Thyroid gland (tissue), 4 donors: Measurements from ENCODE around the gene GSTT2B. TPM values are rescaled to one million over a fixed set of nuclear protein-coding genes. Genes with fewer than 3 reads are reported as not detected.
"Not testable (repeated sequence)": the region's sequence is repeated elsewhere in the genome, so short reads cannot be mapped to it uniquely, and the experiment has no call there.

Source experiments
- DNase-seq, 2 donors: peaks; one replicate each; pipeline ENCODE4 v3.0.0-alpha.2; 2019
- H3K27ac ChIP-seq, 3 donors: fragments of 200-600 bp; sonication (generic); 1 replicate in 2 of 3; 2 replicates in 1 of 3; pipeline ENCODE4 v1.5.1; 2016 to 2019; ENCODE audit warnings: mild to moderate bottlenecking in 1 of 3, moderate library complexity in 1 of 3
- H3K27me3 ChIP-seq: fragments of 200-600 bp; sonication (generic); one replicate; pipeline ENCODE4 v1.5.1; 2019
- H3K36me3 ChIP-seq, 2 donors: fragments of 200-600 bp; sonication (generic); one replicate each; pipeline ENCODE4 v1.5.1; 2016 to 2019
- H3K4me1 ChIP-seq, 2 donors: fragments of 200-600 bp; sonication (generic); one replicate each; pipeline ENCODE4 v1.5.1; 2017 to 2019
- H3K4me3 ChIP-seq, 3 donors: fragments of 200-600 bp; sonication (generic); replicated peaks in 1 of 3; 1 replicate in 2 of 3; 2 replicates in 1 of 3; pipeline ENCODE4 v1.5.1; 2016; ENCODE audit warnings: mild to moderate bottlenecking in 1 of 3
- H3K9me3 ChIP-seq: fragments of 200-600 bp; sonication (generic); one replicate; pipeline ENCODE4 v1.5.1; 2017
- CTCF ChIP-seq, 6 experiments: fragments of 200-600 bp in 3 of 6; fragments of 450-650 bp in 3 of 6; sonication (generic) in 3 of 6; IDR thresholded peaks; one replicate each; pipeline ENCODE4 v1.5.1; 2016 to 2019; ENCODE audit warnings: antibody characterized with exemption in 6 of 6, mild to moderate bottlenecking in 2 of 6, inconsistent platforms in 1 of 6, moderate library complexity in 1 of 6
- POLR2A ChIP-seq, 2 donors: fragments of 450-650 bp; IDR thresholded peaks; one replicate each; pipeline ENCODE4 v1.6.1; 2017; ENCODE audit warnings: antibody characterized with exemption in 2 of 2, mild to moderate bottlenecking in 2 of 2, moderate library complexity in 1 of 2
- WGBS, 2 donors: methylation state at CpG; one replicate each; pipeline ENCODE4 v1.1.5; 2017; 5-methylcytosine and 5-hydroxymethylcytosine counted together
- intact Hi-C: fragments of 100-400 bp; cut with DNase I; formaldehyde crosslinking; loops from one replicate; pipeline ENCODE4 v1.15.1; 2023
- total RNA-seq, 4 donors: library from RNA; depleted of rRNA; stranded (reverse); fragments of >200 nt; gene quantifications; one replicate each; pipeline ENCODE4 v1.2.3, GENCODE V29; 2016

Gene GSTT2B
- total RNA-seq, 4 donors from 2014 or later: 0.93 to 13.8 (median 6.2) TPM

- not testable (repeated sequence) for H3K4me3 ChIP-seq, H3K27me3 ChIP-seq, H3K9me3 ChIP-seq, H3K27ac ChIP-seq, H3K4me1 ChIP-seq
- peaks cover 8 to 16% of the 10 kb centered on the region in 2 donors for H3K36me3 ChIP-seq
- DNase-seq: peak in 1 of 2 donors; percentile 38
- WGBS, 2 donors: no CpG with 5 or more reads among the region's 27 CpGs
- intact Hi-C loops: loop anchor here (5.0 kb wide), 1 partner anchor 48 kb away; no protein-coding TSS in a partner anchor
Measured at GRCh38 chr22:23974836-23975352, 13.9 kb upstream of the GSTT2B start.

- not testable (repeated sequence) for DNase-seq, H3K4me3 ChIP-seq, H3K9me3 ChIP-seq, H3K27ac ChIP-seq, H3K27me3 ChIP-seq, H3K4me1 ChIP-seq
- intact Hi-C loops: loop anchor here (5.0 kb wide), 1 partner anchor 47 kb away; no protein-coding TSS in a partner anchor
- H3K36me3 ChIP-seq: peaks cover 8 to 16% of the 10 kb centered on the region in 2 donors
- no CpG with 5 or more reads among the region's 29 CpGs for WGBS, 2 donors
Measured at GRCh38 chr22:23974345-23974744, 13.3 kb upstream of the GSTT2B start, which contains the start of gene DDT. DDT (minus strand) TSS chr22:23974441; CDS start chr22:23974414, 27 bp downstream.

GRCh38 chr22:23971927-23972326 is 10.9 kb upstream of the GSTT2B start:
- not testable (repeated sequence) for H3K27ac ChIP-seq, H3K27me3 ChIP-seq, H3K4me1 ChIP-seq, DNase-seq, H3K9me3 ChIP-seq, H3K4me3 ChIP-seq
- peaks cover 8 to 16% of the 10 kb centered on the region in 2 donors for H3K36me3 ChIP-seq
- intact Hi-C loops: loop anchor here (5.0 kb wide), 1 partner anchor 45 kb away; no protein-coding TSS in a partner anchor
- 94 to 97% methylated on average over 3 of the region's 3 CpGs for WGBS, 2 donors

- Histone ChIP-seq H3K4me3 (no peak overlapping the region), H3K27ac (no peak overlapping the region), H3K36me3 (peaks cover 8 to 16% of the 10 kb centered on the region in 2 donors), H3K4me1 (no peaks in the 10 kb centered on the region), H3K27me3 (no peaks in the 10 kb centered on the region), H3K9me3 (no peaks in the 10 kb centered on the region)
- WGBS, 2 donors: 77 to 88% methylated on average over 6 of the region's 6 CpGs
- intact Hi-C loops: loop anchor here (5.0 kb wide), 1 partner anchor 44 kb away; no protein-coding TSS in a partner anchor
- TF ChIP-seq POLR2A (IDR thresholded peaks at IDR 0.05) (no peak), CTCF (IDR thresholded peaks at IDR 0.05) (no peak)
- DNase-seq: no peak
Measured at GRCh38 chr22:23970816-23971486, 10.0 kb upstream of the GSTT2B start.

- 87 to 88% methylated on average over 5 of the region's 5 CpGs for WGBS, 2 donors
- H3K4me3 ChIP-seq: no peak overlapping the region
- no peak for TF ChIP-seq CTCF (IDR thresholded peaks at IDR 0.05)
- no peak for DNase-seq
- no peaks in the 10 kb centered on the region for H3K9me3 ChIP-seq
- intact Hi-C loops: loop anchor here (5.0 kb wide), 1 partner anchor 43 kb away; no protein-coding TSS in a partner anchor
- H3K27me3 ChIP-seq: no peaks in the 10 kb centered on the region
- no peak overlapping the region for H3K27ac ChIP-seq
- no peaks in the 10 kb centered on the region for H3K4me1 ChIP-seq
- H3K36me3 ChIP-seq: peaks cover 8 to 16% of the 10 kb centered on the region in 2 donors
Measured at GRCh38 chr22:23970201-23970641, 9.2 kb upstream of the GSTT2B start.

GRCh38 chr22:23969071-23969470 is 8.1 kb upstream of the GSTT2B start:
- WGBS, 2 donors: 93 to 95% methylated on average over 2 to 3 of the region's 3 CpGs
- H3K27ac ChIP-seq: no peak overlapping the region
- TF ChIP-seq CTCF (IDR thresholded peaks at IDR 0.05) (no peak), POLR2A (IDR thresholded peaks at IDR 0.05) (no peak)
- H3K9me3 ChIP-seq: no peaks in the 10 kb centered on the region
- intact Hi-C loops: no loop called here
- H3K4me3 ChIP-seq: no peak overlapping the region
- no peaks in the 10 kb centered on the region for H3K4me1 ChIP-seq
- H3K27me3 ChIP-seq: no peaks in the 10 kb centered on the region
- DNase-seq: no peak
- peaks cover 8 to 16% of the 10 kb centered on the region in 2 donors for H3K36me3 ChIP-seq

GRCh38 chr22:23966568-23966967 is 5.6 kb upstream of the GSTT2B start, which contains the start of gene DDTL:
DDTL (plus strand) TSS chr22:23966888; CDS start chr22:23966915, 27 bp downstream.
- H3K36me3 ChIP-seq: peaks cover 6 to 14% of the 10 kb centered on the region in 2 donors
- H3K4me1 ChIP-seq, H3K27ac ChIP-seq, H3K9me3 ChIP-seq, H3K4me3 ChIP-seq, H3K27me3 ChIP-seq, intact Hi-C loops, DNase-seq: not testable (repeated sequence)
- no CpG with 5 or more reads among the region's 30 CpGs for WGBS, 2 donors

- WGBS, 2 donors: no CpG with 5 or more reads among the region's 18 CpGs
- H3K27me3 ChIP-seq, H3K4me1 ChIP-seq, H3K4me3 ChIP-seq, intact Hi-C loops, DNase-seq, H3K9me3 ChIP-seq, H3K36me3 ChIP-seq, H3K27ac ChIP-seq: not testable (repeated sequence)
Measured at GRCh38 chr22:23966094-23966493, 5.1 kb upstream of the GSTT2B start.
